HG03097 (cell line): Measurements from ENCODE around the gene STK40.

ENCODE experiments used
- ATAC-seq: cut with Tn5 transposase; IDR thresholded peaks from one replicate; pipeline ENCODE4 v1.9.1; 2021; ENCODE audit not compliant: unreplicated experiment, low FRiP score

The STK40 gene

DNA sequence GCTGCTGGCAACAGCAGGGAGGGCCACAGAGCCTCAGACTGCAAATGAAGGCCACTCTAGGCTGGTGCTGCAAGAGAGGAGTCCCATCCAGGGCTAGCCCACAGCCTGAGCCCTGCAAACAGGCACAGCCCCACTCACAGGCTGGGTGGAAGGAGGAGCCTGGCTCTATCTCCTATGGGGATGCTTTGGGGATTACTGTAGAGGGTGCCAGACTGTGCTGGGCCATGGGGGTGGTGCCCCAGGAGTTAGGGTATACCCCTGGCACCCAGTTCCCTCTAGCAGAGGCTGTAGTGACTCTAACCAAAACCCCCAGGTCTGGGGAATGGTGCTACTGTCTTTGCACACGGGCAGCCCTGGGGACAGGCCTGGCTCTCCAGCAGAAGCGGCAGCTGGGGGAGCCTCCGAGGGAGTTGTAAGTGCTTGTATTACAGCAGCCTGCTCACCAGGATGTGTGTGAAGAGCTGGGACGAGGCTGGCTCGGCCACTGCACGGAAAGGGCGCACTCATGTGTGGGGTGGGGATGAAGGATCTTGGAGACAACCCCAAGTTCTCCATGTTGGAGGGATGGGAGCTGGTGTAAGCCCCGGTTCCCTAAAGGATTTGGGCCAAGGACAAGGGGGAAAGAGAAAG lies 38.9 kb downstream of the STK40 start:
- ATAC-seq, result no peak

DNA sequence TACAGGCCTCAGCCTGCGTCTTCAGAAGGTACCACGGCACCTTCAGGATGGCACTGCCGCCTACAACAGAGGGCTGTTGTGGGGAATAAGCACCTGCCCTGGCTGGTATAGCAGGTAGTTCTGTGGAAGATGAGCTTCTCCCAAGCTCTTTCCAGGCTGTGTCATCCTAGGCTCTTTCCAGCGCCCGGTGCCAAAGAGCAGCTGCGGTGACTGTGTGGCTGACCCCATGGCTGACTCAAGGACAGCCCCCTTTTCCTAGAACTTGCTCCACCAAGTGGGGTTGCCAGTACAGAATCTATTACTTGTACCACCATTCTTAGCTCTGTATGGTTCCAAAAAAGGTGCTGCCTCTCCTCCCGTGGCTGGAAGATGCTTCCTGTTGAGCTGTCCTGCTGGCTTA lies 40.4 kb downstream of the STK40 start:
- no peak for ATAC-seq

DNA sequence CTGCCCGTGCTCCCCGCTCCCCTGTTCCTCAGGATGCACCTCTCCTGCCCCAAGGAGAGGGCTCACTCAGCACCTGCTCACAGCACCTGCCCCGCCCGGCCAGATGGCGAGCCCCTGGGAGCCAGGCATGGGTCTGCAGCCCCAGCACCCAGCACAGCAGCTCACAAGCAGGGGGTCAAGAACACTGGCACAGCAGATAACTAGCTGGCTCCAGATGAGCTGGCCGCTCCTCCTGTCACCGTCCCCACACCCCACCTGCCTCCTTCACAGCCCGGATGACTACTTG lies 41.4 kb downstream of the STK40 start:
- ATAC-seq, result no peak

DNA sequence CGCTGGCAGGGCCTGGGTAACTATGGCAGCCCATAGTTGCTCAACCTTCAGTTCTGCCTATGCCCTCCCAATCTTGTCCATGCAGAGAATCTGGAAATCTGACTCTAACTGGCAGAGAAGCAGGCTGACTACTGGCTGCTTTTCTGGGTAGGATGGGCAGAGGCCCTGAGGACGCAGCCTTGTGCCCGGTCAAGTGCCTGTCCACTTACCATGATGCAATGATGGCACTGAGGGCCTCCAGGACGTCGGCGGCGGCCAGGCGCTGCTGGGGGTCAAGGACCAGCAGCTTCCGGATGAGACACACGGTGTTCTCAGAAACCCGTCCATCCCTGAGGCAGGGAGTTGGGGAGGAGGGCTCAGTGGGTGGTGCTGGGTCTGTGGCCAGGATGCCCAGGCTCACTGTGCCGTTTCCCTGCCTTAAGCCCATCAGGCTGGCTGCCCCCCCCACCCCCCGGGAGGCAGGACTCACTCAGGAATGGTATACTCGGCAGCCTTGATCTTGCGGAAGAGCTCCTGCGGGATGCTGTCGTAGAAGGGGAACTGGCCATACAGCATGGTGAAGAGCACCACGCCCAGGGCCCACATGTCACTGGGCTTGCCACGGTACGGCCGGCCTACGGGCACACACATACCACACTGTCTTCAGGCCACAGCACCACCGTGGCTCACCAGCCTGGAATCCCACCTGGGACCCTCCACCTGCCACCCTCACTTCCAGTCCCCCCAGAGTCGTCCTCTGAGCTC lies 41.9 kb downstream of the STK40 start:
- ATAC-seq, result no peak

DNA sequence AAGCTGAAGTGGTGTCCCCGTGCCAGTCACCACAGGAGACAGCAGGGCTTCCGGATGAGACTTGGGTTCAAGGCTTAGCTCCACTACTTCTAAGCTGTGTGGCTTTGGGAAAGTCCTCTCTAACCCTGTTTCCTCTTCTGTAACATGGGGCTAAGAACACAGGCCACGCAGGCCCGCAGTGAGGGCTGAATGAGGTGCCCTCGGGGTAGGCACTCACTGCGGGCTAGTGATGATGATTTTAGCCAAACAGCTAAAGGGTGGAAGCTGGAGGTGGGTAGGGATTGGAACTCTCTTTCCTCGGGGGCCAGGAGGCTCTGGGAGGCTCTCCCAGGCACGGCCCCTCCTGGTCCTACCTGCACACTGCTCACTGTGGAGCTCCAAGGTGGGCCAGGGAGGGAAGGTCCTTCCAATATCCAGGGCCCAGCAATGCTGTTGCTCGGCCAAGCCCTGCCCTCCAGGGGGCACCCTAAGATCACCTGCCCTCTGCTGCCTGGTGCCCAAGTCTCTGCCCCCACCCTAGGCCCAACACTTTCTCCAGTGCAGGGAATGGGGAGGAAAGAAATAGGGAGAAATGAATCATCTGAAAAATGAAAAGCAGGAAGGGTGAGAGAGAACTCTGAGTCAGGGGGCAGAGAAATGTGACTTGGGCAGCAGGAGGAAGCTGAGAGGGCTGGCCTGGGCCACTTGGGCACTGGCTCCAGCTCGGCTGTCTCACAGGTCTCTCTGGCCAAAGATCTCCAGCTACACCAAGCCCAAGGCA lies 43.1 kb downstream of the STK40 start:
- ATAC-seq, result no peak

DNA sequence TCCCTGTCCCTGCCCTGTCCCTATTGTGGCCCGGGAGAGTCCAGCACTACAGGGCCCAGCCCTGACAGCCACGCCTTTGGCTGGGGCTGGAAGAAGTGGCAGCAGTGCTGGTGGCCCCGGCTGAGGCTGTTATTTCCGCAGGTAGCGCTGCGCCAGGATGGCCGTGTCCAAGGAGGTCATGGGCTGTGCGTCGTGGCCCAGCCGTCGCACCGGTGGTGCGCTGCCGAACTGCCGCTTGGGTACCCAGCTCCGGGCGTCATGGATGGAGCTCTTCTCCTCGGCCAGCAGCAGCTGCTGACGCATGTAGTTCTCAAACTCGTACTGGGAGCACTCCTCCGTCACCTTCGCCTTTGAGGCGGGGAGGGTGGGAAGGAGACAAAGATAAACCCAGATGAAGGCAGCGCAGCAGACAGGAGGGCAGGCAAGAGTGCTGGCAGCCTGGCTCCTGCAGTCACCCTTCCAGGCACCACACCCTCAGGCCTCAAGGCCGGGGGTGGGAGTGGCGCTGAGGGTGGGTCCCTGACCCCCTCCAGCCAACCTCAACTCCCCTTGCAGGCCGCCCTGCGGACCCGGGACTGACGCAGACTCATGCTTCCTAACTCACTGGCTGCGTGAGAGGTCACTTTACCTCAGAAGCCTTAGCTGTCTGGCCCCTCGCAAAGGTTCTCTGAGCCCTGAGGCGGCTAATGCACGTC lies 44.0 kb downstream of the STK40 start:
- no peak for ATAC-seq

DNA sequence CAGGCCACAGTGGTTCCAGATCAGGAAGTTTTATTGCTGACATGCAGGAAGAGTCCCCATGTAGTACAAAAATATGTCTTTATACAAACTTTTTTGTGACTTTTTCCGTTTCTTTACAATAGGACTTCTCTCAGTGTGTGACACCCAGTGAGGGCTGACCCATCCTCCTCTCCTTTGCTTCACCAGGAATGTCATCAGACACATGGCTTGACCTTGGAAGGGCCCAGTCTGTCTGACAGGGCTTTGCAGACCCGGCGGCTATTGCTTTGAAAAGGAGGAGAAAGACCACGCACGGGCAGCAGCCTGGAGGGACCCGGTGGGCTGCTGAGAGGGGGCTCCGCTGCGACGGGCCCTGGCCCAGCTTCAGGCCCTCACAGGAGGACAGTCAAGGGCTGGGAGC lies 46.1 kb downstream of the STK40 start:
- ATAC-seq, result no peak

DNA sequence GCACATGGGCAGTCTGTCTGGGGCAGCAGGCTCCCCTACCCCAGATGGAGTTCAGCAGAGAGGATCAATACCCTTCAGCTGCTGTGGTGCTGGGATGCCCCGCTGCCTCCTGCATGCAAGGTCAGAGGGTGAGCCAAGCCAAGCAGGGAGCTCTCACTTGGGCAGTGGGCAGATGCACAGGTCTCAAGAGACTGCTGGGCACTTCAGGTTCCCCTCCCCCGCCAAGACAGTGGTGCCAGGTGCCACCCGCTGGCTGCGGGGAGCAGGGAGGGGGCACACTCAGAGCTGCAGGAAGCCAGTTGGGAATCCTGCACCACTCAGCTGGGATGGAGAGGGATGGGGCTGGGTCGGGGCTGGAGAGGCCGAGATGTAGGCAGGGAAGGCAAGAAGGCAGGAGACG lies 46.5 kb downstream of the STK40 start:
- ATAC-seq, result no peak

DNA sequence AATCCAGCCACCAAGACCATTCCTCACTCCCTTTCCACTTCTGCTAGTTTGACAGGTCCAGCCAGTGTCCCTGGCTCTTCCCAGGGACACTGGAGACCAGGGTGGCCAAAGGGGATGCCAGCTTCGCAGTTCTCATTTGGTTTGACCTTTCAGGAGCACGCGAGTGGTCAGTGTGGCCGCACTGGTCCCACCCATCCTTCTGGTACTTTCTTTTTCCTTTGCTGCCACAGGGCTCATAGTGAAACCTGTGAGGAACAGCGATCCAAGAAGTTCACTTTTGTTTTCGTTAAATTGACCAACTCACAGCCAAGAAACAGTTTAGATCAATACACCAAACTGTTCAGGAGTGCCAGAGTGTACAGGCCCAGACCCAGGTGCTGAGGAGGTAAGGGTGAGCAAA lies 47.9 kb downstream of the STK40 start:
- ATAC-seq, result no peak

DNA sequence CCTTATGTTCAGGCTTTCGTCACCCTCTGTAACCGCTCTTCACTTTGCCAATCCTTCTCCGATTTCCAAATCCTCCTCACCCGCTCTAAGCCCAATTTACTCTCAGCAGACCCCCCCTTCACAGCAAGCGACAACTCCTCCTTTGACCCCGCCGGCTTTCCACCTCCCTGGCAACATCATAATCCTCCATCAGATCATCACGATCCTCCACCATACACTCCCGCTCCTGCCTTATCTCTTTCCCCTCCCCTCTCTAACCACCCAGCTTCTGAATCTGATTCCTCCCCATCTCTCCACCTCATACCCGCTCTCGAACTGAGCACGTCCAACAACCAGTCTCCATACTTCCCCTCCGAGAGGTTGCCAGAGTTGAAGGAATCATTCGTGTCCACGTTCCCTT lies 54.8 kb downstream of the STK40 start:
- no peak for ATAC-seq

DNA sequence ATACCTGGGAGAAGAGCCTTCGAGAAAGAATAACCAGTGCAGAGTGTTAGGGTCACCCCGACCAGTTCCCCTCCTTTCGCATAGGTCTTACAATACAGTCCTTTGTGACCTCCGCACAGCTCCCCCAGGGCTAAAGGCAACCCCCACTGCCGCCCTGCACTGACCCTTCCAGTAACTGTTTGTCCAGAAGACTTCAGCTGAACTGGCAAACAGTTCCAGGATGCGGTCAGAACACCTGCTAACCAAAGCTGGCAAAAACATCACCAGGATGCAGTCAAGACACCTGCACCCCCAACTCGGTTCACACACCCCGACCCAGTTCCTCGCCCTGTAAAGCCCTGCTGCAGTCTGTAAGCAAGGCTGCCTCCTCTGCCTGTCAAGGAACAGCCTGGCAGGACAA lies 55.9 kb downstream of the STK40 start:
- ATAC-seq, result no peak

DNA sequence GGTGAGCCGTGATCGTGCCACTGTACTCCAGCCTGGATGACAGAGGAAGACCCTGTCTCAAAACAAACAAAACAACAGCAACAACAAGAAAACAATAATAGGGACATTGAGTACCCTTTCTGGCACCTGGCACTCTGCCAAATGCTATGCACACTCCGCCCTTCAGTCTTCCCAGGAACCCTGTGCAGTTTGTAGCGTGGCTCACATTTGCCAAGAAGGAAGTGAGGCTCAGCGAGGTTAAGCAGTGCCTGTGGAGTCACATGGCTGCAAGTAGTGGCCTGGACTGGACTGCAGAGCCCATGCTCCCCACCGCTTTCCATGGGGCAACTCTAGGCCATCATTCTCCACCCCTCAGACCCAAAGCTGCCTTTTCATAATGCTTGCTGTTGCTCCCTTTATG lies 57.0 kb downstream of the STK40 start:
- no peak for ATAC-seq

DNA sequence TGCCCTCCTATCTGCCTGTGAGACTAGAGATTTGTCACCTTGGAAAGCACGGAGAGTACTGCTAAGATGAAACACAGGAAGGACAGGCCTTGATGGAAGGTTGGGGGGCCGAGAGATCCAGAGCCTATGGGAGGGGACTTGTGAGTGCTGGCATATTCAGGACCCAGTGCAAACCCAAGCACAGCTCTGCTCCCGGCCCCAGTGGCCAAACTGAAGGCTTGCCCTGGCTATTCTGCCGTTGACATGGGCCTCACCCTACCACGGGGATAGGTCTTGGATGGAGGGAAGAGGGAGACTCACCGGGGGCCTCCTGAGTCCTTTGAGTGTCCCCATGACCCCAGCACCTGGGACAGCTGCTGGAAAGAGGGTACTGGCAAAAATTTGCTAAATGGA lies 57.6 kb downstream of the STK40 start:
- no peak for ATAC-seq

DNA sequence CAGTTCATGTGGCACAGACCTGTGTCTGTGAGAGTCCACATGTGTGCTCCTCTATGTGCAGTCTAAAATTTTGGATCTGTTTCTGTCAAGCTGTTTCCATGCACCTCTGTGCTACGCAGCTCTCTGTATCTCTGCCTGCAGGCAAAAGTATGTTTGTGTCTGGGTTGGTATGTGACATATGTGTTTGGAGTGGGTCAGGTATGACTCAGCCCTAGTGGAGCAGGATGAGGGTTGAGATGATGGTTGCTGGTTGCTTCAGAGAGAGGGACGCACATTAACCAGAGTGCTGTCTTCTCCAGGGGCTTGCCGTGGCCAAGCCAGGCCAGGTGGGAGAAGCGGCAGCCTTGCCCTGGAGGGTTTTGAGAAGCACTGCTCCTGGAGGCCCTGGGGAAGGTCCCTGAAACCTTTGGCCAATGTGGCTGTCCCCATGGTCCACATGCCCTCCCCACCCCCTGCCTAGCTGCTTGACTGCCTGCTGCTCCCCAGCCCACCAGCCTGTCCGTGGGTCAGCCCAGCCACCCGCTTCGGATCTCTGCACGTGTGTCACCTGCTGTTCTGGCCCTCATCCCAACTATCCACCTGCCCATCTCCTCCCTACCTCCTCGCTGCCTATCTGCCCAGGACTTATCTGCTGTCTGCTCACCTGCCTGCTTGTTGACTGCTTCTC lies 58.2 kb downstream of the STK40 start:
- no peak for ATAC-seq

DNA sequence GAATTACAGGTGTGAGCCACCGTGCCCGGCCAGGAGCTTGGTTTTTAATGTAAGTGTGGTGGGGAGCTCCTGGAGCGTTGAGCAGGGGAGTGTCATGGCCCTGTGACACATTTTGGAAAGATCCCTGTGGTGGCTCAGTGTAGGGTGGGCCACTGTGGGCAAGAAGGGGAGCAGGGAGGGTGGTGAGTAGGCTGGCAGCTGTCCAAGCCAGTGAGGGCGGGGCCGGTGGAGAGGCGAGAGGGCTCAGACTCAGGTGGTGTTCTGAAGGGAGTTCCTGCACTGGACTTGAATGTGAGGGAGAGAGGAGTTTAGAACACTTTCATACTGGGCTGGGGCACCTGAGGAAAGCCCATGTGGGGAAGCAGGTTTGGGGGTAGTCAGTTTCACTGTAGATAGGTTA lies 59.2 kb downstream of the STK40 start:
- ATAC-seq, result no peak

DNA sequence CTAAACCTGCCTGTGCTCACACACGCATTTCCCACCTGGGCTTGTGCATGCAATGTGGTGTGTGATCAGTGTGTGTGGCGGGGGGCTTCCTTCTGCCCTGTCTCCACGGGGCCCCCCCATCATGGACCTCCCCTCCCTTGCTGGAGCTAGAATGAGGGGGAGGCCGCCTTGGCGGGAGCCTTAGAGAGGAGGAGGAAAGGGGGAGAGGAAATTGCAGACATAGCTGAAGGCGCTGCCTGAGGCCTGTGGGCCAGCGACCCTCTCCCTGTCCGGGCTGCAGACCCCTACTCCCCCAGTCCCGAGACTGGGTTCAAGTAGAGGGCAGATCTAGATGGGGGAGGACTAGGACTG lies 61.4 kb downstream of the STK40 start:
- ATAC-seq, result no peak

DNA sequence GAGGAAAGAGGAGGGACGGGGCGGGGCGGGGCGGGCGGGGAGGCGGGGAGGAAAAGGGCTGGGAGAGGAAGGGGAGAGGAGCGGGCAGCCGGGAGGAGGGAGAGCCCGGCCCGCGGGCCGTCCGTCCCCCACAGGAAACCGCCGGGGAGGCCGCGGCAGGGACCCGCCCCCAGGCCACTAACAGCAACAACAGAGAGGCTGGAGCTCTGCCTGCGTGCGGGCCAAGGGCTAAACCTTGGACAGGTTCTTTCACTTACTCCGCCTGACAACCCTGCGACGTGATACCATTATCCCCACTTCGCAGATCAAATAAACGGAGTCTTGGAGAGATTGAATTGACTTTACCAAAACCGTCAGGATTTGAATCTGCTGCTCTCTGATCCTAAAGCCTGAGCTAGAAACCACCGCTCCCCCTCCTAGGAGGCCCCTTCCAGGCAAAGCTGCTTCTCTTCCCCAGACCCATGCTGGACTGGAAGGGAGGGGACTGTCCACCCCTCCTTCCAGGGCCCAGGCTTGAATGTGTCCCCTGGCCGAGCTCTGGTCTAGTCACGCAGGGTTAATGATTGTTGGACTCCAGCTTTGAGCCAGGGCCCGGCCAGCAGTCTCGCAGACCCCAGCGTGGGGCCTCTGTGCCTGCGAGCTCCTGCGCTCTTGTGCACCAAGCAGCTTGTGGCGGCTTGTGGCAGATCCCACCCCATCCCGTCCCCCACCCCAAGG lies 61.9 kb downstream of the STK40 start, which contains the start of gene EVA1B:
TSS of gene EVA1B (minus strand) at position 10 of the 717 bp plus-strand sequence. CDS start 608 bp downstream, outside the sequence.
- ATAC-seq, result no peak

DNA sequence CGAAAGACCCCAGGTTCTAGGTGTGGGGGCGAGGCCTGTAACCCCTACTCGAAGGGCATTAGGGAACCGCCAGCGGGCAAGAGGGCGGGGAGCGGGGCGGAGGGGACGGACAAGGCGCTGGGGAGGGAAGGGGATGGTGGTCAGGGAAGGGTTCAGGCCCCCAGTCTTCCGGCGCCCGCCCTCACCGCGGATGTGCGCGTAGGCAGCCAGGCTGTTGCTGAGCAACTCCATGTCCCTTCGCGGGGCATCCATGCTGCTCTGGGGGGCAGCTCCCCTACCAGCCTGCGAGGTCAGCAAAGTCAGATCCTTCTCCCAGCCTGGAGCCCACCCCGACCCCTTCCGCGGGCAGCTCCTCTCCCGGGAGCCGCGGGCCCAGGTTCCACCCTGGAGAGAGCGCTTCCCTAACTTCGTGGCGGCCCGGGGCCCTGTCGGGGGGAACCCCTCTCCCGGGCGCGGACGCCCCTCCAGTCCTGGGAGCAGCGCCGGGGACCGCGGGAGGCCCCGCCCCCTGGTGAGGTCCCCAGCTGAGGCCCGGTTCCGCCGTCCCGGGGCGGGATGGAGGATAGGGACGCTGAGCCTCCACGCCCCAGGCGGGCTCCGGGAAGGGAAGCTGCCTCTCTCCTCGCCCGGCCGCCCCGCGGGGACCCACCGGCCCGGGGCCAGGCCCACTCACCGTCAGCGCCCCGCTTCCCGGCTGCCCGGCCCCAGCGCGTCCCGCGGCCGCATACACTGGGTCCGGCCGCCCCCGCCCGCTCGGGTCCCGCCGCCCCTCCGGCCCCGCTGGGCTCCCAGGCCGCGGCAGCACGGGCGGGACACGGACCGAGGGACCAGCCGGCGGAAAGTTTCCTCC lies 62.7 kb downstream of the STK40 start:
- no peak for ATAC-seq

DNA sequence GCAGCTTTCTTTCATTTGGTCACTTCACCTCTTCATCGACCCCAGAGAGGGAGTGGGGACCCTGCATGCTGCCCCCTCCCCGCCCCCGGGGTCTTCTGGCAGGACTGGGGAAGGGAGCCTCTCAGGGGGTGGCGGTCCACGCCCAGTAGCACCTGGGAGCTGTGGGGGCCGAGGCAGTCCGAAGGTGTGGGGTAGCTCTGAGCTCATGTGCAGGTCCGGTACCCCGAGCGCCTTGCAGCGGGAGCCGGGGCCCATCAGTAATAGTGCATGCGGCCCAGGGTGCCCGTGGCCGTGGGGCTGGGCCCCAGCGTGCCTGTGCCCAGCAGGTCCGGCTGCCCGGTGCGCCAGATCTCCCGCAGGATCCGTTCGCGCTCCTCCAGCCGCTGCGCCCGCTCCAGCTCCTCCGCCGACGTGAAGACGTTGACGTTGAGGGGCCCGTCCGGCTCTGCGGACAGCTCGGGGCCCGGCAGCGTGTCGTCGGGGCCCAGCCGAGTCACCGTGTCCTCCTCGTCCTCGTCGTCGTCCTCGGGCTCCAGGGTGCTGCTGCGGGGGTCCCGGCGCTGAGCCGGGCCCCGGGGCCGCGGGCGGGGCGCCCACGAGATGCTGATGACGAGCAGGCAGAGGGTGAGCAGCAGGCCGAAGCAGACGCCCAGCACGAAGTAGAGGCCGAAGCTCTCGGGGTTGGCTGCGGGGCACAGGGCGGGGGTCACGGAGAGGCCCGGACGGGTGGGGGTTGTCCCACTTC lies 63.5 kb downstream of the STK40 start:
- no peak for ATAC-seq
